ENCODE measurements around the gene TOP3B. TPM values are rescaled to one million over a fixed set of nuclear protein-coding genes. Genes with fewer than 3 reads are reported as not detected.

The TOP3B gene
- total RNA-seq, 4 donors from 2014 or later, result 44.9 to 94.6 (median 65.4) TPM

GRCh38 chr22:21970037-21970799 lies 12.4 kb downstream of the TOP3B start:
- no peaks in the 10 kb centered on the region for H3K27me3 ChIP-seq
- no peaks in the 10 kb centered on the region for H3K9me3 ChIP-seq
- 50 to 86% methylated on average over 1 to 19 of the region's 19 CpGs for WGBS, 2 donors (ENCODE audit: low coverage in 1 of 2)
- H3K27ac ChIP-seq, result no peak overlapping the region
- no peaks in the 10 kb centered on the region for H3K4me1 ChIP-seq
- peaks cover 0 to 55% (median 16%) of the 10 kb centered on the region in 4 donors for H3K36me3 ChIP-seq
- no peak overlapping the region for H3K4me3 ChIP-seq
- in situ Hi-C loops (cut with MboI; ENCODE audit: low pct_ligation_motif_present in 1 of 4, low pct_unique_long_range_greater_than_20kb in 1 of 4, low sequenced_read_pairs in 3 of 4), result no loop called here
- TF ChIP-seq POLR2AphosphoS5 (IDR thresholded peaks at IDR 0.05) (no peak), EP300 (IDR thresholded peaks at IDR 0.05; ENCODE audit: low read depth) (no peak), POLR2A (IDR thresholded peaks at IDR 0.05) (no peak), CTCF (IDR thresholded peaks at IDR 0.05) (no peak)
- intact Hi-C loops (cut with DNase I; ENCODE audit: low total_unique reads), result no loop called here
- no peak for DNase-seq

- no peak for TF ChIP-seq POLR2AphosphoS5 (IDR thresholded peaks at IDR 0.05)
- intact Hi-C loops (cut with DNase I; ENCODE audit: low total_unique reads) (no loop called here), in situ Hi-C loops (cut with MboI; ENCODE audit: low pct_ligation_motif_present in 1 of 4, low pct_unique_long_range_greater_than_20kb in 1 of 4, low sequenced_read_pairs in 3 of 4) (no loop called here)
- H3K4me3 ChIP-seq, result no peak overlapping the region
- no peaks in the 10 kb centered on the region for H3K4me1 ChIP-seq
- 87% methylated on average over 5 of the region's 5 CpGs; no CpG with 5 or more reads in 1 of the 2 donors for WGBS, 2 donors (ENCODE audit: low coverage in 1 of 2)
- peaks cover 0 to 52% (median 16%) of the 10 kb centered on the region in 4 donors for H3K36me3 ChIP-seq
- no peak for DNase-seq
- no peak overlapping the region for H3K27ac ChIP-seq
- H3K9me3 ChIP-seq, result no peaks in the 10 kb centered on the region
- no peaks in the 10 kb centered on the region for H3K27me3 ChIP-seq
Measured at GRCh38 chr22:21968452-21969129, 14.0 kb downstream of the TOP3B start.

- in situ Hi-C loops (cut with MboI; ENCODE audit: low pct_ligation_motif_present in 1 of 4, low pct_unique_long_range_greater_than_20kb in 1 of 4, low sequenced_read_pairs in 3 of 4), result no loop called here
- Histone ChIP-seq H3K4me1 (no peaks in the 10 kb centered on the region), H3K27me3 (no peaks in the 10 kb centered on the region), H3K27ac (no peak overlapping the region), H3K4me3 (no peak overlapping the region), H3K9me3 (no peaks in the 10 kb centered on the region), H3K36me3 (peaks cover 0 to 48% (median 14%) of the 10 kb centered on the region in 4 donors)
- intact Hi-C loops (cut with DNase I; ENCODE audit: low total_unique reads), result no loop called here
- no peak for DNase-seq
- no peak for TF ChIP-seq POLR2A (IDR thresholded peaks at IDR 0.05)
- TF ChIP-seq CTCF (IDR thresholded peaks at IDR 0.05), result no peak
- TF ChIP-seq EP300 (IDR thresholded peaks at IDR 0.05; ENCODE audit: low read depth), result no peak
- TF ChIP-seq POLR2AphosphoS5 (IDR thresholded peaks at IDR 0.05), result no peak
- 93% methylated on average over 4 of the region's 7 CpGs; no CpG with 5 or more reads in 1 of the 2 donors for WGBS, 2 donors (ENCODE audit: low coverage in 1 of 2)
Measured at GRCh38 chr22:21967693-21968271, 14.8 kb downstream of the TOP3B start.

GRCh38 chr22:21966643-21967516 lies 15.7 kb downstream of the TOP3B start:
- no peaks in the 10 kb centered on the region for H3K27me3 ChIP-seq
- H3K9me3 ChIP-seq, result no peaks in the 10 kb centered on the region
- peaks cover 0 to 48% (median 17%) of the 10 kb centered on the region in 4 donors for H3K36me3 ChIP-seq
- no peaks in the 10 kb centered on the region for H3K4me1 ChIP-seq
- in situ Hi-C loops (cut with MboI; ENCODE audit: low pct_ligation_motif_present in 1 of 4, low pct_unique_long_range_greater_than_20kb in 1 of 4, low sequenced_read_pairs in 3 of 4) (no loop called here), intact Hi-C loops (cut with DNase I; ENCODE audit: low total_unique reads) (no loop called here)
- no peak for TF ChIP-seq EP300 (IDR thresholded peaks at IDR 0.05; ENCODE audit: low read depth)
- no peak for TF ChIP-seq POLR2A (IDR thresholded peaks at IDR 0.05)
- no peak overlapping the region for H3K4me3 ChIP-seq
- DNase-seq, result no peak
- no peak overlapping the region for H3K27ac ChIP-seq
- 98% methylated on average over 16 of the region's 16 CpGs; no CpG with 5 or more reads in 1 of the 2 donors for WGBS, 2 donors (ENCODE audit: low coverage in 1 of 2)

Measured in transverse colon (tissue), 4 donors.